HCT116 (cell line): ENCODE results near the gene FTL. TPM values are rescaled to one million over a fixed set of nuclear protein-coding genes. Genes with fewer than 3 reads are reported as not detected.

Experiments used
- ATAC-seq: fragments of 200-7000 bp; cut with Tn5 transposase; 2 replicates; pipeline ENCODE4 v1.9.1; 2020; ENCODE audit warnings: mild to moderate bottlenecking, moderate library complexity
- BruUV-seq: library from RNA; stranded (reverse); fragments of 400-500 nt; replicated peaks from 2 replicates; lab custom pipeline; 2021; lab: Mats Ljungman, UMichigan
- CTCF ChIA-PET: fragments of 300-600 bp; sonication (Branson Sonifier 250); formaldehyde crosslinking; loops from one replicate; lab custom pipeline; 2021; ENCODE audit warnings: antibody characterized with exemption; lab: Charles Lee
- POLR2A ChIA-PET: fragments of 300-600, 350-600 bp; sonication (Branson Sonifier 250); formaldehyde crosslinking; loops from one replicate; lab custom pipeline; 2021; ENCODE audit warnings: antibody characterized with exemption; lab: Charles Lee
- RAD21 ChIA-PET, 2 experiments: fragments of 300-600 bp; sonication (Branson Sonifier 250); formaldehyde crosslinking; loops; one replicate each; lab custom pipeline; 2023; ENCODE audit warnings: low total read pairs in 2 of 2; ENCODE audit not compliant: uncharacterized antibody in 2 of 2, unreplicated experiment in 2 of 2, low non-redundant PET in 1 of 2; lab: Charles Lee
- DNase-seq: peaks from one replicate; pipeline ENCODE4 v3.0.0-alpha.2; 2010; ENCODE audit warnings: low read depth, low spot score
- H2AFZ ChIP-seq: fragments of 200-600 bp; shearing (Covaris generic), sonication (generic); 2 replicates; pipeline ENCODE4 v1.6.1; 2017; ENCODE audit warnings: low read depth, mixed run types, mixed read lengths, antibody characterized with exemption, low read length; ENCODE audit not compliant: poor library complexity, severe bottlenecking
- H3K27ac ChIP-seq: 2 replicates; pipeline ENCODE4 v1.5.1; 2012; ENCODE audit warnings: low read depth, low read length
- H3K27me3 ChIP-seq: fragments of 200-600 bp; sonication (generic); 2 replicates; pipeline ENCODE4 v1.6.1; 2016; ENCODE audit warnings: mixed run types, low read length, mixed read lengths; ENCODE audit not compliant: insufficient read depth
- H3K36me3 ChIP-seq, 2 experiments: fragments of 200-500 bp in 1 of 2; fragments of 200-600 bp in 1 of 2; sonication (Bioruptor generic) in 1 of 2; sonication (generic) in 1 of 2; 2 replicates each; pipeline versions ENCODE4 v1.5.1 to v1.6.1; 2014 to 2016; ENCODE audit warnings: low read length in 2 of 2, inconsistent platforms in 1 of 2, mixed read lengths in 1 of 2, mixed run types in 1 of 2; ENCODE audit not compliant: insufficient read depth in 2 of 2, control insufficient read depth in 1 of 2
- H3K4me1 ChIP-seq, 2 experiments: fragments of 200-600 bp in 1 of 2; sonication (generic) in 1 of 2; 2 replicates each; pipeline versions ENCODE4 v1.5.1 to v1.6.1; 2012 to 2017; ENCODE audit warnings: low read length in 2 of 2, inconsistent platforms in 1 of 2, mild to moderate bottlenecking in 1 of 2, mixed read lengths in 1 of 2, mixed run types in 1 of 2, moderate library complexity in 1 of 2; ENCODE audit not compliant: insufficient read depth in 2 of 2, control insufficient read depth in 1 of 2
- H3K4me2 ChIP-seq: fragments of 200-600 bp; sonication (generic); 2 replicates; pipeline ENCODE4 v1.6.1; 2017; ENCODE audit warnings: mixed run types, low read length, mixed read lengths
- H3K4me3 ChIP-seq, 2 experiments: fragments of 200-600 bp in 1 of 2; sonication (generic) in 1 of 2; replicated peaks in 1 of 2; 2 replicates each; pipeline ENCODE4 v1.5.1; 2011 to 2016; ENCODE audit warnings: low read length in 2 of 2, control low read depth in 1 of 2, low read depth in 1 of 2, mild to moderate bottlenecking in 1 of 2, mixed read lengths in 1 of 2, mixed run types in 1 of 2
- H3K79me2 ChIP-seq: fragments of 200-600 bp; sonication (generic); 2 replicates; pipeline ENCODE4 v1.6.1; 2017; ENCODE audit warnings: mild to moderate bottlenecking, mixed run types, low read length, moderate library complexity, mixed read lengths; ENCODE audit not compliant: insufficient read depth
- H3K9ac ChIP-seq: fragments of 200-600 bp; sonication (generic); 2 replicates; pipeline ENCODE4 v1.6.1; 2016; ENCODE audit warnings: low read length, mixed read lengths
- H3K9me2 ChIP-seq: fragments of 200-600 bp; sonication (generic), shearing (Covaris generic); 2 replicates; pipeline ENCODE4 v1.6.1; 2017; ENCODE audit warnings: mixed run types, mild to moderate bottlenecking, moderate library complexity; ENCODE audit not compliant: insufficient read depth
- H3K9me3 ChIP-seq, 2 experiments: fragments of 200-500 bp in 1 of 2; fragments of 200-600 bp in 1 of 2; sonication (Bioruptor generic) in 1 of 2; sonication (generic) in 1 of 2; 2 replicates each; pipeline ENCODE4 v1.6.1; 2014 to 2017; ENCODE audit warnings: low read length in 2 of 2, mixed read lengths in 2 of 2, inconsistent platforms in 1 of 2, low read depth in 1 of 2, mild to moderate bottlenecking in 1 of 2, mixed run types in 1 of 2, moderate library complexity in 1 of 2; ENCODE audit not compliant: control insufficient read depth in 1 of 2, insufficient read depth in 1 of 2
- H4K20me1 ChIP-seq: fragments of 200-600 bp; sonication (generic), shearing (Covaris generic); 2 replicates; pipeline ENCODE4 v1.6.1; 2017; ENCODE audit warnings: mixed run types, mild to moderate bottlenecking, moderate library complexity; ENCODE audit not compliant: insufficient read depth
- CTCF ChIP-seq, 3 experiments: fragments of 200-600 bp in 1 of 3; sonication (generic) in 1 of 3; IDR thresholded peaks in 2 of 3; conservative IDR thresholded peaks in 1 of 3; 2 replicates each; pipeline ENCODE4 v1.5.1; 2012 to 2017; ENCODE audit warnings: low read depth in 2 of 3, low read length in 2 of 3, antibody characterized with exemption in 1 of 3, borderline replicate concordance in 1 of 3, control low read depth in 1 of 3, mild to moderate bottlenecking in 1 of 3, mixed read lengths in 1 of 3, mixed run types in 1 of 3, moderate library complexity in 1 of 3; ENCODE audit not compliant: insufficient read depth in 1 of 3
- JUND ChIP-seq: IDR thresholded peaks from 2 replicates; pipeline ENCODE4 v1.6.1; 2012
- SIN3A ChIP-seq: IDR thresholded peaks from 2 replicates; pipeline ENCODE4 v1.6.1; 2012; ENCODE audit warnings: low read depth
- YY1 ChIP-seq: IDR thresholded peaks from 2 replicates; pipeline ENCODE4 v1.6.1; 2011; ENCODE audit warnings: low read length, low read depth, moderate library complexity, mild to moderate bottlenecking; ENCODE audit not compliant: insufficient replicate concordance; ENCODE audit errors: extremely low read depth
- intact Hi-C: fragments of 100-400 bp; cut with micrococcal nuclease; formaldehyde crosslinking; loops from 2 replicates; pipeline ENCODE4 v1.10.0; 2022
- total RNA-seq: library from RNA; stranded (reverse); gene quantifications from one replicate; pipeline ENCODE4 v1.2.1, GENCODE V29; 2021; ENCODE audit not compliant: unreplicated experiment

The FTL gene
- total RNA-seq, 1 experiment from 2014 or later: 1,885 TPM

- ATAC-seq: peak; percentile 80
- CTCF ChIA-PET: interaction anchor here (0.7 to 3.1 kb wide), 2 partner anchors 17 to 468 kb away, joined by 5 to 14 read pairs; partner anchors contain the start of genes GYS1 and RUVBL2
Measured at GRCh38 chr19:48975947-48976847, 11.1 kb downstream of the FTL start.

More at GRCh38 chr19:48975947-48976847, 11.1 kb downstream of the FTL start:
- Histone ChIP-seq H3K79me2 (no peaks in the 10 kb centered on the region), H3K4me2 (no peak overlapping the region), H4K20me1 (no peaks in the 10 kb centered on the region), H3K36me3 (peaks cover 11 to 18% of the 10 kb centered on the region in 2 experiments; a peak in 2 of 4 replicates), H3K4me3 (no peak overlapping the region), H2AFZ (no peak overlapping the region), H3K27ac (no peak overlapping the region)
- intact Hi-C loops: no loop called here
- no TSS peak for BruUV-seq
- DNase-seq: no peak
- POLR2A ChIA-PET: interaction anchor here (0.7 to 1.5 kb wide), 3 partner anchors 9 to 104 kb away, joined by 3 to 7 read pairs (median 3); partner anchors contain the start of gene PPP1R15A
- TF ChIP-seq CTCF (IDR thresholded peaks at IDR 0.05 in 2 of 3, conservative IDR thresholded peaks at IDR 0.05 in 1 of 3; ENCODE audit: borderline replicate concordance in 1 of 3, insufficient read depth in 1 of 3, low read depth in 2 of 3, low read length in 2 of 3) (0 out of 6 replicates have a peak, but pooled peaks of 1 of the 3 experiments have one; percentile 10), YY1 (peak; percentile 52), JUND (no peak), SIN3A (no peak)
- TF ChIP-seq, all 23 proteins: peak for 2
- RAD21 ChIA-PET: interaction anchor here in 1 of 2 experiments (0.7 kb wide), 1 partner anchor 132 kb away, joined by 3 read pairs; no protein-coding TSS in a partner anchor
- H3K27me3 ChIP-seq: no peaks in the 10 kb centered on the region
- H3K4me1 ChIP-seq: peaks cover 5 to 14% of the 10 kb centered on the region in 2 experiments; a peak in 3 of 4 replicates
- no peaks in the 10 kb centered on the region for H3K9me2 ChIP-seq
- no peak overlapping the region for H3K9ac ChIP-seq
- no peaks in the 10 kb centered on the region for H3K9me3 ChIP-seq
